Vagina (tissue), 2 donors: ENCODE data around the gene BUD31.

Experiments
- POLR2A ChIP-seq, 2 donors: fragments of 450-650 bp; IDR thresholded peaks; one replicate each; pipeline ENCODE4 v1.6.1; 2017; ENCODE audit warnings: antibody characterized with exemption in 2 of 2, mild to moderate bottlenecking in 2 of 2, moderate library complexity in 2 of 2
- POLR2AphosphoS5 ChIP-seq, 2 donors: sonication (generic); formaldehyde crosslinking; IDR thresholded peaks; one replicate each; pipeline ENCODE4 v1.9.0; 2017; ENCODE audit warnings: antibody characterized with exemption in 2 of 2, mild to moderate bottlenecking in 2 of 2, low read depth in 1 of 2; ENCODE audit not compliant: insufficient read depth in 1 of 2
- TF ChIP-seq, protein P1 (sequence below), 3 experiments: fragments of 450-650 bp in 2 of 3; fragments of 200-600 bp in 1 of 3; sonication (generic) in 1 of 3; IDR thresholded peaks; one replicate each; pipeline ENCODE4 v1.5.1; 2017 to 2019; ENCODE audit warnings: antibody characterized with exemption in 3 of 3, mild to moderate bottlenecking in 2 of 3, moderate library complexity in 2 of 3

DNA sequence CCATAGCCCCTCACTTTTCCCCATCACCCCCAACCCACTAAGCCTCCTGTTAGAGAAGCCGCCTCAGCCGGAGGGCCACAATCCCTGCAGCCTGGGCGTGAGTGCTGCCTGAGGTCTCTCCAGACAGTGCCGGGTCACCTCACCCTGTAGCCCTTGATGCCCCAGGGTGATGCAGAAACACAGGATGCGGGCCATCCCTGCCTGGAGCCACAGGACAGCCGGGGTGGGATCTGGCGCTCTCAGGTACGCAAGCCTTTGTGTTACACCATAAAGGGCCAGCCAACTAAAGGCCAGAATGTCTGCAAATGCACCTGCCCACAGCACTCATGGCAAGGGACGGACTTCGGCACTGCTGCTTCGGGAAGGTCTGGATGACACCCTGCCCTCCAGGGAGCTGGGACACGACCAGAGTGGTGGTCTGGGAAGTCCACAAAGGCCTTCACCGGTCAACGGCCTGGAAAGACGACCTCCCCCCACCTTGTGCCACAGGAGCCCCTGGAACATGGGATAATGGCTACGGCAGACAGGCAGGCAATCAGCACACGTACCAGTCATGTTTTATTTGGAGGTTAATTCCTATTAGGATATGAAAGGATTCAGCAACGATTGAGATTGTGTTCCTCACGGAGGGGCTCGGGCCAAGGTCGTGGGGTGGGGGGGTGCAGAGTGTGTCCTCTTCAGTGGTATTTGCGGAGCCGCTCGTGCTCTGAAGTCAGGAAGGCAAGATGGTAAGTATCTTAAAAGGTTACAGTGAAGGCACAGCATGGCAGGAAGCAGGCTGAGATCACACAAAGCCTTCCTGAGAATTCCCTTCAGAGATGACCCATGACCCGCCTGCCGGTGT lies 49.1 kb downstream of the BUD31 start:
- TF ChIP-seq, protein P1, sequence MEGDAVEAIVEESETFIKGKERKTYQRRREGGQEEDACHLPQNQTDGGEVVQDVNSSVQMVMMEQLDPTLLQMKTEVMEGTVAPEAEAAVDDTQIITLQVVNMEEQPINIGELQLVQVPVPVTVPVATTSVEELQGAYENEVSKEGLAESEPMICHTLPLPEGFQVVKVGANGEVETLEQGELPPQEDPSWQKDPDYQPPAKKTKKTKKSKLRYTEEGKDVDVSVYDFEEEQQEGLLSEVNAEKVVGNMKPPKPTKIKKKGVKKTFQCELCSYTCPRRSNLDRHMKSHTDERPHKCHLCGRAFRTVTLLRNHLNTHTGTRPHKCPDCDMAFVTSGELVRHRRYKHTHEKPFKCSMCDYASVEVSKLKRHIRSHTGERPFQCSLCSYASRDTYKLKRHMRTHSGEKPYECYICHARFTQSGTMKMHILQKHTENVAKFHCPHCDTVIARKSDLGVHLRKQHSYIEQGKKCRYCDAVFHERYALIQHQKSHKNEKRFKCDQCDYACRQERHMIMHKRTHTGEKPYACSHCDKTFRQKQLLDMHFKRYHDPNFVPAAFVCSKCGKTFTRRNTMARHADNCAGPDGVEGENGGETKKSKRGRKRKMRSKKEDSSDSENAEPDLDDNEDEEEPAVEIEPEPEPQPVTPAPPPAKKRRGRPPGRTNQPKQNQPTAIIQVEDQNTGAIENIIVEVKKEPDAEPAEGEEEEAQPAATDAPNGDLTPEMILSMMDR (IDR thresholded peaks at IDR 0.05) = no peak
- TF ChIP-seq POLR2A (IDR thresholded peaks at IDR 0.05) (no peak), POLR2AphosphoS5 (IDR thresholded peaks at IDR 0.05; ENCODE audit: insufficient read depth in 1 of 2, low read depth in 1 of 2) (no peak)
